ENCODE measurements around the gene PHF11. TPM values are rescaled to one million over a fixed set of nuclear protein-coding genes. Genes with fewer than 3 reads are reported as not detected.

Gene PHF11
- total RNA-seq, 1 donor from 2014 or later: 148 TPM

DNA sequence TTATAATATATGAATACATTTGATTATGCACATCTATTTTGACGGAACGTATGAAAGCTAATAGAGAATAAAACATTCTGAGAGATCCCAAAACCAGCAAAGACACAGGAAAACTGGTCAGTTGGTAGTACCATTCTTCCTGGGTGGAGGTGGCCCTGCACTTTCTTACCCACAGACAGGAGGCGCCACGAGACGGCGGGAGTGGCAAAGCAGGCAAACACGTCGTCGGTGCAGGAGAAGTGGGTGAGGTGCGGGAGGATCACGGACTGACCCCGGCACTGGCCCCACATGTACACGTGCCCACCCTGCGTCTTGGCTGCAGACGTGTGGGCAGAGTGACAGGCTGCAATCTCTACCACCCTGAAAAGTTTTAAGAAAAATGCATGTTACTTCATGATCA is 53.5 kb downstream of the PHF11 start:
- TF ChIP-seq, protein P1, sequence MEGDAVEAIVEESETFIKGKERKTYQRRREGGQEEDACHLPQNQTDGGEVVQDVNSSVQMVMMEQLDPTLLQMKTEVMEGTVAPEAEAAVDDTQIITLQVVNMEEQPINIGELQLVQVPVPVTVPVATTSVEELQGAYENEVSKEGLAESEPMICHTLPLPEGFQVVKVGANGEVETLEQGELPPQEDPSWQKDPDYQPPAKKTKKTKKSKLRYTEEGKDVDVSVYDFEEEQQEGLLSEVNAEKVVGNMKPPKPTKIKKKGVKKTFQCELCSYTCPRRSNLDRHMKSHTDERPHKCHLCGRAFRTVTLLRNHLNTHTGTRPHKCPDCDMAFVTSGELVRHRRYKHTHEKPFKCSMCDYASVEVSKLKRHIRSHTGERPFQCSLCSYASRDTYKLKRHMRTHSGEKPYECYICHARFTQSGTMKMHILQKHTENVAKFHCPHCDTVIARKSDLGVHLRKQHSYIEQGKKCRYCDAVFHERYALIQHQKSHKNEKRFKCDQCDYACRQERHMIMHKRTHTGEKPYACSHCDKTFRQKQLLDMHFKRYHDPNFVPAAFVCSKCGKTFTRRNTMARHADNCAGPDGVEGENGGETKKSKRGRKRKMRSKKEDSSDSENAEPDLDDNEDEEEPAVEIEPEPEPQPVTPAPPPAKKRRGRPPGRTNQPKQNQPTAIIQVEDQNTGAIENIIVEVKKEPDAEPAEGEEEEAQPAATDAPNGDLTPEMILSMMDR (IDR thresholded peaks at IDR 0.05): no peak
- intact Hi-C loops (cut with micrococcal nuclease): no loop called here
- DNase-seq (no peak), ATAC-seq (ENCODE audit: low read depth) (no peak)
- ChIA-PET POLR2A (no interaction called here), CTCF (no interaction called here)
- no peak overlapping the region for H3K27ac Mint-ChIP-seq
- H3K4me1 Mint-ChIP-seq: peaks cover 3% of the 10 kb centered on the region
- no peaks in the 10 kb centered on the region for H3K9me3 Mint-ChIP-seq
- H3K4me3 Mint-ChIP-seq: no peak overlapping the region
- peaks cover 73% of the 10 kb centered on the region for H3K36me3 Mint-ChIP-seq (ENCODE audit: low read depth)
- no peaks in the 10 kb centered on the region for H3K27me3 Mint-ChIP-seq

DNA sequence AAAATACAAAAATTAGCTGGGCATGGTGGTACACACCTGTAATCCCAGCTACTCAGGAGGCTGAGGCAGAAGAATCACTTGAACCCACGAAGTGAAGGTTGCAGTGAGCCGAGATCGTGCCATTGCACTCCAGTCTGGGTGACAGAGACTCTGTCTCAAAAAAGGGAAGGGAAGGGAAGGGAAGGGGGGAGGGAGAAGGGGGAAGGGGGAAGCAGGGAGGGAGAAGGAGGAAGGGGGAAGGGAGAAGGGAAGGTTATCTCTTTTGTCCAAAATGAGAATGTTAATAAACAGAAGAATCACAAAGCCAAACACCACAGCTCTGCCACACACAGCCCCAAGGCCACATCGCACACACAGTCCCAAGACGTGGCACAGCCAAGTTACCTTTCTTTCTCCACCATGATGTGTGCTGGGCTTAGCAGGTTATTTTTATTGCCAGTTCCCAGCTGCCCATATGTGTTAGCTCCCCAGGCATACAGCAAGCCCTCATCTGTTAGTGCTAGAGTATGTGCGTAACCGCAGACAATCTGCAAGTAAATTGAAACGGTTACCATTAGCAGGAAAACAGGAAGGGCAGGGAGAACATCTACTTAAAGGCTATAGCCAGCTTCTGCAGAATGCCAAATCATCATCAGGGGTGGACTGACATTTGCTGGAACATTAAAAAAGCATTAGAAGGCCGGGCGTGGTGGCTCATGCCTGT is 55.3 kb downstream of the PHF11 start:
- Mint-ChIP-seq H3K27ac (no peak overlapping the region), H3K9me3 (no peaks in the 10 kb centered on the region), H3K36me3 (ENCODE audit: low read depth) (peaks cover 69% of the 10 kb centered on the region), H3K27me3 (no peaks in the 10 kb centered on the region), H3K4me1 (peaks cover 3% of the 10 kb centered on the region), H3K4me3 (no peak overlapping the region)
- ATAC-seq (ENCODE audit: low read depth): no peak
- TF ChIP-seq, protein P1 (IDR thresholded peaks at IDR 0.05): no peak
- intact Hi-C loops (cut with micrococcal nuclease): no loop called here
- no peak for DNase-seq
- POLR2A ChIA-PET: interaction anchor here (0.6 kb wide), 1 partner anchor 16 kb away, joined by 6 read pairs; no protein-coding TSS in a partner anchor
- CTCF ChIA-PET: no interaction called here

DNA sequence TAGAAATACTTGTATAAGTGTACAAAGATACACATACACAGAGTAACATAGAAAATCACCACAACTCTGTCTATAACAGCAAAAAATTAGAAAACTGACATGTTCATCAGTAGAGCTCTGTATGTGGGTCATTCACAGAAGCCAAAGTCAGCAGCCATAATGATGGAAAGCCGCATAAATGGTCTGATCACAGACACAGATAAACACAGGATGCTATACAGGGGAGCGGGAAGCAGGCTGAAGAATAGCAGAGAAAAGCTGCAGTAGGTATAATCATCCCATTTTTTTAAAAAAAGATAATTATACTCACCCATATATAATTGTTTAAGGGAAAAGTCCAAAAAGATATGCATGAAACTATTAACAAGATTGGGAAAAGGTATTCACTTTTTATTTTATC is 58.1 kb downstream of the PHF11 start:
- H3K4me3 Mint-ChIP-seq: no peak overlapping the region
- H3K36me3 Mint-ChIP-seq (ENCODE audit: low read depth): peaks cover 64% of the 10 kb centered on the region
- H3K9me3 Mint-ChIP-seq: no peaks in the 10 kb centered on the region
- ChIA-PET POLR2A (no interaction called here), CTCF (no interaction called here)
- TF ChIP-seq, protein P1 (IDR thresholded peaks at IDR 0.05): no peak
- peaks cover 2% of the 10 kb centered on the region for H3K4me1 Mint-ChIP-seq
- ATAC-seq (ENCODE audit: low read depth) (no peak), DNase-seq (no peak)
- no peaks in the 10 kb centered on the region for H3K27me3 Mint-ChIP-seq
- intact Hi-C loops (cut with micrococcal nuclease): loop anchor here (2.0 kb wide), 1 partner anchor 17 kb away; no protein-coding TSS in a partner anchor
- no peak overlapping the region for H3K27ac Mint-ChIP-seq

DNA sequence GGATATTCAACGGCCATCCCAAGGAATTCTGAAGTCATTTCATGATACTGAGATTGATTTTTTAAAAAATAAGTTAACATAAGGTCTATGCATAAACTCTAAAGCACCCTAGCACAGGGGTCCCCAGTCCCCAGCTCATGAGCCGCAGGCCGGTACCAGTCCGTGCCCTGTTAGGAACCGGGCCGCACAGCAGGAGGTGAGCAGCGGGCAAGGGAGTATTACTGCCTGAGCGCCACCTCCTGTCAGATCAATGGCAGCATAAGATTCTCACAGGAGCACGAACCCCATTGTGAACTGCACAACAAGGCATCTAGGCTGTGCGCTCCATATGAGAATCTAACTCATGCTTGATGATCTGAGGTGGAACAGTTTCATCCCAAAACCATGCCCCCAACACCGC is 58.6 kb downstream of the PHF11 start:
- TF ChIP-seq, protein P1 (IDR thresholded peaks at IDR 0.05): no peak
- Mint-ChIP-seq H3K36me3 (ENCODE audit: low read depth) (peaks cover 64% of the 10 kb centered on the region), H3K4me3 (no peak overlapping the region), H3K27me3 (no peaks in the 10 kb centered on the region), H3K27ac (no peak overlapping the region), H3K4me1 (peaks cover 2% of the 10 kb centered on the region), H3K9me3 (no peaks in the 10 kb centered on the region)
- ChIA-PET POLR2A (no interaction called here), CTCF (no interaction called here)
- no peak for ATAC-seq (ENCODE audit: low read depth)
- intact Hi-C loops (cut with micrococcal nuclease): loop anchor here (2.0 kb wide), 1 partner anchor 16 kb away; no protein-coding TSS in a partner anchor
- DNase-seq: no peak

DNA sequence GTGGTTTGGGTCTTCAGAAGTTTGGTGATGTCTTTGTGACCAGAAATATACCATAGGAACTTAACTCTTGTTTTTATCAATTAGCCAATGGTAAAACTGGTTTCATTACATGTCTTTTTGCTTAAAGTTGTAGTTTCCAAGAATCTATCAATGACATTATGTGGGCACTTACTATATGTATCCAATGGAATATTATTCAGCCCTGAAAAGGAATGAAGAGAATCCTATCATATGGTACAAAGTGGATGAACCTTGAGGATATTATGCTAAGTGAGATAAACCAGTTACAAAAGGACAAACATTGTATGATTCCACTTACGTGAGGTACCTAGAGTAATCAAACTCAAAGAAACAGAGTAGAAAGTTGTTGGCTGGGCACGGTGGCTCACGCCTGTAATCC is 63.3 kb downstream of the PHF11 start:
- POLR2A ChIA-PET: interaction anchor here (1.2 kb wide), 1 partner anchor 63 kb away, joined by 3 read pairs; the partner anchor contains the start of gene PHF11

More for the DNA sequence above, 63.3 kb downstream of the PHF11 start:
- CTCF ChIA-PET: no interaction called here
- Mint-ChIP-seq H3K4me3 (no peak overlapping the region), H3K9me3 (no peaks in the 10 kb centered on the region), H3K36me3 (ENCODE audit: low read depth) (peaks cover 61% of the 10 kb centered on the region), H3K4me1 (no peaks in the 10 kb centered on the region), H3K27ac (no peak overlapping the region), H3K27me3 (no peaks in the 10 kb centered on the region)
- ATAC-seq (ENCODE audit: low read depth) (no peak), DNase-seq (no peak)
- TF ChIP-seq, protein P1 (IDR thresholded peaks at IDR 0.05): no peak
- intact Hi-C loops (cut with micrococcal nuclease): no loop called here
